Liver (tissue), 3 donors: ENCODE results near the gene CLGN.

Experiments
- EGR1 ChIP-seq, 2 donors: IDR thresholded peaks; 2 replicates each; pipeline ENCODE4 v1.6.1; 2016 to 2018; ENCODE audit warnings: antibody characterized with exemption in 2 of 2, low read depth in 2 of 2
- FOXA1 ChIP-seq: IDR thresholded peaks from 2 replicates; pipeline ENCODE4 v1.6.1; 2016; ENCODE audit warnings: antibody characterized with exemption
- GABPA ChIP-seq, 2 donors: IDR thresholded peaks in 1 of 2; conservative IDR thresholded peaks in 1 of 2; 2 replicates each; pipeline ENCODE4 v1.6.1; 2016; ENCODE audit warnings: antibody characterized with exemption in 2 of 2, mild to moderate bottlenecking in 1 of 2, moderate library complexity in 1 of 2
- JUND ChIP-seq, 2 donors: IDR thresholded peaks; 2 replicates each; pipeline ENCODE4 v1.6.1; 2016; ENCODE audit warnings: antibody characterized with exemption in 2 of 2
- MAX ChIP-seq: IDR thresholded peaks from 2 replicates; pipeline ENCODE4 v1.6.1; 2016; ENCODE audit warnings: antibody characterized with exemption
- RAD21 ChIP-seq, 2 donors: IDR thresholded peaks; 2 replicates each; pipeline ENCODE4 v1.6.1; 2016; ENCODE audit warnings: antibody characterized with exemption in 2 of 2, mild to moderate bottlenecking in 2 of 2
- REST ChIP-seq: IDR thresholded peaks from 2 replicates; pipeline ENCODE4 v1.6.1; 2016; ENCODE audit warnings: antibody characterized with exemption, mild to moderate bottlenecking
- RXRA ChIP-seq, 2 donors: IDR thresholded peaks; 2 replicates each; pipeline ENCODE4 v1.6.1; 2017 to 2018; ENCODE audit warnings: antibody characterized with exemption in 2 of 2, mild to moderate bottlenecking in 1 of 2
- SP1 ChIP-seq: IDR thresholded peaks from 2 replicates; pipeline ENCODE4 v1.6.1; 2018; ENCODE audit warnings: antibody characterized with exemption, mild to moderate bottlenecking
- TAF1 ChIP-seq: conservative IDR thresholded peaks from 2 replicates; pipeline ENCODE4 v1.6.1; 2016; ENCODE audit warnings: antibody characterized with exemption, mild to moderate bottlenecking
- YY1 ChIP-seq: IDR thresholded peaks from 2 replicates; pipeline ENCODE4 v1.6.1; 2016; ENCODE audit warnings: antibody characterized with exemption, mild to moderate bottlenecking
- TF ChIP-seq, protein P1 (sequence below): fragments of 150-350 bp; IDR thresholded peaks from 2 replicates; pipeline ENCODE4 v1.5.1; 2017; ENCODE audit warnings: improper control_type of control experiment, low read depth, low read length; ENCODE audit not compliant: missing input control
- TF ChIP-seq, protein P2 (sequence below): IDR thresholded peaks from 2 replicates; pipeline ENCODE4 v1.6.1; 2016; ENCODE audit warnings: antibody characterized with exemption
- TF ChIP-seq, protein P3 (sequence below): IDR thresholded peaks from 2 replicates; pipeline ENCODE4 v1.6.1; 2016; ENCODE audit warnings: antibody characterized with exemption
- donor health status: healthy.
- donor health status: healthy.

- no peak for TF ChIP-seq REST
- TF ChIP-seq, protein P1, sequence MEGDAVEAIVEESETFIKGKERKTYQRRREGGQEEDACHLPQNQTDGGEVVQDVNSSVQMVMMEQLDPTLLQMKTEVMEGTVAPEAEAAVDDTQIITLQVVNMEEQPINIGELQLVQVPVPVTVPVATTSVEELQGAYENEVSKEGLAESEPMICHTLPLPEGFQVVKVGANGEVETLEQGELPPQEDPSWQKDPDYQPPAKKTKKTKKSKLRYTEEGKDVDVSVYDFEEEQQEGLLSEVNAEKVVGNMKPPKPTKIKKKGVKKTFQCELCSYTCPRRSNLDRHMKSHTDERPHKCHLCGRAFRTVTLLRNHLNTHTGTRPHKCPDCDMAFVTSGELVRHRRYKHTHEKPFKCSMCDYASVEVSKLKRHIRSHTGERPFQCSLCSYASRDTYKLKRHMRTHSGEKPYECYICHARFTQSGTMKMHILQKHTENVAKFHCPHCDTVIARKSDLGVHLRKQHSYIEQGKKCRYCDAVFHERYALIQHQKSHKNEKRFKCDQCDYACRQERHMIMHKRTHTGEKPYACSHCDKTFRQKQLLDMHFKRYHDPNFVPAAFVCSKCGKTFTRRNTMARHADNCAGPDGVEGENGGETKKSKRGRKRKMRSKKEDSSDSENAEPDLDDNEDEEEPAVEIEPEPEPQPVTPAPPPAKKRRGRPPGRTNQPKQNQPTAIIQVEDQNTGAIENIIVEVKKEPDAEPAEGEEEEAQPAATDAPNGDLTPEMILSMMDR, result peak; percentile 16
- no peak for TF ChIP-seq SP1
- TF ChIP-seq JUND (IDR thresholded peaks at IDR 0.05), result no peak
- no peak for TF ChIP-seq FOXA1
- no peak for TF ChIP-seq RAD21 (IDR thresholded peaks at IDR 0.05)
- no peak for TF ChIP-seq YY1
- no peak for TF ChIP-seq MAX
- TF ChIP-seq GABPA (IDR thresholded peaks at IDR 0.05 in 1 of 2, conservative IDR thresholded peaks at IDR 0.05 in 1 of 2), result no peak
- TF ChIP-seq, protein P2, sequence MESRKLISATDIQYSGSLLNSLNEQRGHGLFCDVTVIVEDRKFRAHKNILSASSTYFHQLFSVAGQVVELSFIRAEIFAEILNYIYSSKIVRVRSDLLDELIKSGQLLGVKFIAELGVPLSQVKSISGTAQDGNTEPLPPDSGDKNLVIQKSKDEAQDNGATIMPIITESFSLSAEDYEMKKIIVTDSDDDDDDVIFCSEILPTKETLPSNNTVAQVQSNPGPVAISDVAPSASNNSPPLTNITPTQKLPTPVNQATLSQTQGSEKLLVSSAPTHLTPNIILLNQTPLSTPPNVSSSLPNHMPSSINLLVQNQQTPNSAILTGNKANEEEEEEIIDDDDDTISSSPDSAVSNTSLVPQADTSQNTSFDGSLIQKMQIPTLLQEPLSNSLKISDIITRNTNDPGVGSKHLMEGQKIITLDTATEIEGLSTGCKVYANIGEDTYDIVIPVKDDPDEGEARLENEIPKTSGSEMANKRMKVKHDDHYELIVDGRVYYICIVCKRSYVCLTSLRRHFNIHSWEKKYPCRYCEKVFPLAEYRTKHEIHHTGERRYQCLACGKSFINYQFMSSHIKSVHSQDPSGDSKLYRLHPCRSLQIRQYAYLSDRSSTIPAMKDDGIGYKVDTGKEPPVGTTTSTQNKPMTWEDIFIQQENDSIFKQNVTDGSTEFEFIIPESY, result no peak
- no peak for TF ChIP-seq RXRA (IDR thresholded peaks at IDR 0.05)
- TF ChIP-seq TAF1, result no peak
- no peak for TF ChIP-seq EGR1 (IDR thresholded peaks at IDR 0.05; ENCODE audit: low read depth in 2 of 2)
- TF ChIP-seq, protein P3, sequence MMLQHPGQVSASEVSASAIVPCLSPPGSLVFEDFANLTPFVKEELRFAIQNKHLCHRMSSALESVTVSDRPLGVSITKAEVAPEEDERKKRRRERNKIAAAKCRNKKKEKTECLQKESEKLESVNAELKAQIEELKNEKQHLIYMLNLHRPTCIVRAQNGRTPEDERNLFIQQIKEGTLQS, result no peak
Observed at GRCh38 chr4:140427106-140427918, at the start of gene CLGN.
